Caco-2 (cell line): ENCODE results near the gene RRP8. TPM values are rescaled to one million over a fixed set of nuclear protein-coding genes. Genes with fewer than 3 reads are reported as not detected.

Experiments
- BruUV-seq: library from RNA; stranded (reverse); fragments of 400-500 nt; replicated peaks from 2 replicates; lab custom pipeline; 2021; lab: Mats Ljungman, UMichigan
- CTCF ChIA-PET: fragments of 300-600 bp; sonication (Branson Sonifier 250); formaldehyde crosslinking; loops from one replicate; lab custom pipeline; 2022; ENCODE audit warnings: antibody characterized with exemption; lab: Charles Lee
- POLR2A ChIA-PET: fragments of 300-600 bp; sonication (Branson Sonifier 250); formaldehyde crosslinking; loops from one replicate; lab custom pipeline; 2022; ENCODE audit warnings: antibody characterized with exemption; lab: Charles Lee
- DNase-seq, 2 experiments: peaks; one replicate each; pipeline versions ENCODE4 v3.0.0 to v3.0.0-alpha.2; 2020 to 2022
- H3K27me3 ChIP-seq: replicated peaks from 2 replicates; pipeline ENCODE4 v1.6.0; 2011; ENCODE audit warnings: low read length; ENCODE audit not compliant: control insufficient read depth, insufficient read depth
- H3K36me3 ChIP-seq: 2 replicates; pipeline ENCODE4 v1.5.1; 2011; ENCODE audit warnings: low read length; ENCODE audit not compliant: control insufficient read depth, insufficient read depth
- H3K4me1 ChIP-seq: fragments of 250-450 bp; sonication (Bioruptor Pico); 2 replicates; pipeline ENCODE4 v1.5.1; 2020; ENCODE audit warnings: mild to moderate bottlenecking
- H3K4me3 ChIP-seq: 2 replicates; pipeline ENCODE4 v1.5.1; 2011; ENCODE audit warnings: low read depth, mild to moderate bottlenecking, control low read depth, low read length
- H3K9me3 ChIP-seq: fragments of 250-450 bp; sonication (Bioruptor Pico); 2 replicates; pipeline ENCODE4 v1.5.1; 2020; ENCODE audit warnings: mild to moderate bottlenecking, moderate library complexity
- H3K27ac Mint-ChIP-seq: one replicate; pipeline ENCODE4 v1.8.0; 2022; ENCODE audit warnings: mixed read lengths; ENCODE audit not compliant: unreplicated experiment
- H3K27me3 Mint-ChIP-seq: one replicate; pipeline ENCODE4 v1.8.0; 2022; ENCODE audit warnings: mixed read lengths; ENCODE audit not compliant: insufficient read depth, unreplicated experiment
- H3K36me3 Mint-ChIP-seq: one replicate; pipeline ENCODE4 v1.8.0; 2022; ENCODE audit warnings: mild to moderate bottlenecking, mixed read lengths; ENCODE audit not compliant: insufficient read depth, unreplicated experiment
- H3K4me1 Mint-ChIP-seq: one replicate; pipeline ENCODE4 v1.8.0; 2022; ENCODE audit warnings: low read depth, mixed read lengths; ENCODE audit not compliant: unreplicated experiment
- H3K4me3 Mint-ChIP-seq: one replicate; pipeline ENCODE4 v1.8.0; 2022; ENCODE audit warnings: mild to moderate bottlenecking, moderate library complexity, mixed read lengths; ENCODE audit not compliant: unreplicated experiment
- H3K9me3 Mint-ChIP-seq: one replicate; pipeline ENCODE4 v1.8.0; 2022; ENCODE audit warnings: mixed read lengths; ENCODE audit not compliant: unreplicated experiment
- intact Hi-C: fragments of 100-400 bp; cut with micrococcal nuclease; formaldehyde crosslinking; loops from one replicate; pipeline ENCODE4 v1.10.0; 2022; ENCODE audit not compliant: unreplicated experiment
- total RNA-seq: library from RNA; stranded (reverse); gene quantifications from 2 replicates; pipeline ENCODE4 v1.2.3, GENCODE V29; 2022
- TF ChIP-seq, protein P1 (sequence below), 2 experiments: fragments of 200-600 bp in 1 of 2; IDR thresholded peaks; 1 replicate in 1 of 2; 2 replicates in 1 of 2; pipeline versions ENCODE4 v1.5.1 to v1.8.0; 2011 to 2022; ENCODE audit warnings: antibody characterized with exemption in 1 of 2, control low read depth in 1 of 2, inconsistent platforms in 1 of 2, low read depth in 1 of 2, low read length in 1 of 2, mild to moderate bottlenecking in 1 of 2, moderate library complexity in 1 of 2; ENCODE audit not compliant: insufficient read depth in 1 of 2, severe bottlenecking in 1 of 2, unreplicated experiment in 1 of 2

Gene RRP8
- total RNA-seq, 1 experiment from 2014 or later, result 21.0 TPM

DNA sequence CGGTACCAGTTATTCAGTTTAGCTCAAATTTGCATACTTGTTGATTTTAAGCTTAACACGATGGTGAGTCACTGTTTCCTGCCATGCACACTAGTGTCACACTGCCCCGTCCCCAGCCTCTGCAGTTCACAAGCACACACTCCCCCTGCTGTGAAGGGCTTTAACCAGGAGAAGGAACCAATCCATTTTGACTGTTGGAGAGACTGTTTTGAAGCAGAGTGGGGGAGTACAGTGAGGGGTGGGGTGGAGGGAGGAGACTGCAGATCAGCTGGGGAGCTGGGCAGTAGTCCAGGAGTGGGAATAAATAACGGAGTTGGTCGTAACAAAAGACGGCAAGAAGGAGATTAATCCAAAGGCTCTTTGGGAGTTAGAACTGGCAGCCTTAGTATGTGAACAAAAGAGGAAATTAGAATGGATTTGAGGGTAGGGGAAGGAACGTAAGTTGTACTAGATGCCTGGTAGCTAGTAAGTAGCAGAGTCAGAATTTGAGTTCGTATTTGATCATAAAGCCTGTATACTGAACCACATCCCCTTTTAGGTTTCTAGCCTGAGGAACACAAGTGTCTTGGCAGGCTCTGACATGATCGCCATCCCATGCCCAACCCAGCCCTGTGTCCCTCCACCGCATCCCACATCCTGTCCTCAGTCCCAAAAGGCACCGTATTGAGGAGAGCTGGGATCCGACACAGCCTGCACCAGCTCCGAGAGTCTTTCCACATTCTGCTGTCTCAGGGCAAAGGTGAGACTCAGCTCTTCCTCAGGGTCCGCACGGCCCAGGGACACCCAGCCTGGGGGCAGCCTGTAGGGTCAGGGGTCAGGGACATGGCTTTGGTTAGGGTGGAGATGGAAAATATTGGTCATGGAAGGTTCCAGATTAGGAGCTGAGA lies 14.9 kb upstream of the RRP8 start:
- H3K4me3 ChIP-seq, result peak overlapping the region; percentile 82
- no peak overlapping the region for H3K27ac Mint-ChIP-seq
- no TSS peak for BruUV-seq
- no peaks in the 10 kb centered on the region for H3K4me1 Mint-ChIP-seq
- H3K4me1 ChIP-seq, result no peaks in the 10 kb centered on the region
- no peak overlapping the region for H3K4me3 Mint-ChIP-seq
- H3K27me3 Mint-ChIP-seq, result no peaks in the 10 kb centered on the region
- H3K9me3 Mint-ChIP-seq, result no peaks in the 10 kb centered on the region
- no peaks in the 10 kb centered on the region for H3K36me3 ChIP-seq
- CTCF ChIA-PET, result interaction anchor here (0.6 to 1.6 kb wide), 9 partner anchors 12 to 240 kb away, joined by 3 to 9 read pairs (median 6); partner anchors contain the start of genes MRPL17 and TRIM3
- intact Hi-C loops, result loop anchor here (1.0 to 10.0 kb wide), 3 partner anchors 15 to 384 kb away; partner anchors contain the start of genes CNGA4, FHIP1B, ILK and RRP8
- no peaks in the 10 kb centered on the region for H3K27me3 ChIP-seq
- POLR2A ChIA-PET, result interaction anchor here (0.6 to 1.6 kb wide), 4 partner anchors 12 to 137 kb away, joined by 3 to 11 read pairs (median 7); partner anchors contain the start of genes ARFIP2, MRPL17 and TIMM10B
- DNase-seq, result no peak
- TF ChIP-seq, protein P1, sequence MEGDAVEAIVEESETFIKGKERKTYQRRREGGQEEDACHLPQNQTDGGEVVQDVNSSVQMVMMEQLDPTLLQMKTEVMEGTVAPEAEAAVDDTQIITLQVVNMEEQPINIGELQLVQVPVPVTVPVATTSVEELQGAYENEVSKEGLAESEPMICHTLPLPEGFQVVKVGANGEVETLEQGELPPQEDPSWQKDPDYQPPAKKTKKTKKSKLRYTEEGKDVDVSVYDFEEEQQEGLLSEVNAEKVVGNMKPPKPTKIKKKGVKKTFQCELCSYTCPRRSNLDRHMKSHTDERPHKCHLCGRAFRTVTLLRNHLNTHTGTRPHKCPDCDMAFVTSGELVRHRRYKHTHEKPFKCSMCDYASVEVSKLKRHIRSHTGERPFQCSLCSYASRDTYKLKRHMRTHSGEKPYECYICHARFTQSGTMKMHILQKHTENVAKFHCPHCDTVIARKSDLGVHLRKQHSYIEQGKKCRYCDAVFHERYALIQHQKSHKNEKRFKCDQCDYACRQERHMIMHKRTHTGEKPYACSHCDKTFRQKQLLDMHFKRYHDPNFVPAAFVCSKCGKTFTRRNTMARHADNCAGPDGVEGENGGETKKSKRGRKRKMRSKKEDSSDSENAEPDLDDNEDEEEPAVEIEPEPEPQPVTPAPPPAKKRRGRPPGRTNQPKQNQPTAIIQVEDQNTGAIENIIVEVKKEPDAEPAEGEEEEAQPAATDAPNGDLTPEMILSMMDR (IDR thresholded peaks at IDR 0.05; ENCODE audit: insufficient read depth in 1 of 2, low read depth in 1 of 2, low read length in 1 of 2, severe bottlenecking in 1 of 2, unreplicated experiment in 1 of 2), result no peak
- H3K9me3 ChIP-seq, result no peaks in the 10 kb centered on the region
- H3K36me3 Mint-ChIP-seq, result no peaks in the 10 kb centered on the region

DNA sequence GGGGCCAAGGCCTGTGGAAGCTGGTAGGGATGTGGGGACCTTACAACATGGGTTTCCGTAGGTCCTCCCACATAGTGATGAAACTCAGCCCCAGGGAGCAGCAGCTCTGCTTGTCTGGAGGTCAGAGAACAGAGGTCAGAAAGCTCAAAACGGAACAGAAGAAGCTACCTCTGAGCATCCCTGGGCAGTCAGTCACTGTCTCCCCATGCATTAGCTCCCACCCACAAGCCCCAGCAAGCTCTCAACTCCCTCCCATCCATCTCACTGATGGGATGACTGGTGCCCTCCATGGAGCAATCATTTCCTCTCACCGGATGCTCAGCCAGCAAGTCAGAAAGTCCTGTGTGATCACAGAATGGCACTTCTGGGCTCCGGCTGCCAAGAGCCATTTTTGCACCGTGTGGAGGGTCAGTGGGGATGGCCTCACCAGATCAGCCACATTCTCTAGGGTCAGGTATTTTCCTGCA lies 13.9 kb upstream of the RRP8 start:
- POLR2A ChIA-PET, result no interaction called here
- no peaks in the 10 kb centered on the region for H3K36me3 Mint-ChIP-seq
- no peaks in the 10 kb centered on the region for H3K27me3 Mint-ChIP-seq
- intact Hi-C loops, result loop anchor here (10.0 kb wide), 2 partner anchors 223 to 383 kb away; partner anchors contain the start of genes CNGA4, FHIP1B and SMPD1
- H3K27ac Mint-ChIP-seq, result no peak overlapping the region
- H3K4me1 Mint-ChIP-seq, result no peaks in the 10 kb centered on the region
- H3K9me3 Mint-ChIP-seq, result no peaks in the 10 kb centered on the region
- no TSS peak for BruUV-seq
- H3K4me3 Mint-ChIP-seq, result no peak overlapping the region
- no peak for DNase-seq
- no peaks in the 10 kb centered on the region for H3K9me3 ChIP-seq
- peaks cover 6% of the 10 kb centered on the region for H3K4me1 ChIP-seq
- CTCF ChIA-PET, result no interaction called here
- H3K4me3 ChIP-seq, result no peak overlapping the region
- TF ChIP-seq, protein P1 (IDR thresholded peaks at IDR 0.05; ENCODE audit: insufficient read depth in 1 of 2, low read depth in 1 of 2, low read length in 1 of 2, severe bottlenecking in 1 of 2, unreplicated experiment in 1 of 2), result no peak
- no peaks in the 10 kb centered on the region for H3K27me3 ChIP-seq
- no peaks in the 10 kb centered on the region for H3K36me3 ChIP-seq

DNA sequence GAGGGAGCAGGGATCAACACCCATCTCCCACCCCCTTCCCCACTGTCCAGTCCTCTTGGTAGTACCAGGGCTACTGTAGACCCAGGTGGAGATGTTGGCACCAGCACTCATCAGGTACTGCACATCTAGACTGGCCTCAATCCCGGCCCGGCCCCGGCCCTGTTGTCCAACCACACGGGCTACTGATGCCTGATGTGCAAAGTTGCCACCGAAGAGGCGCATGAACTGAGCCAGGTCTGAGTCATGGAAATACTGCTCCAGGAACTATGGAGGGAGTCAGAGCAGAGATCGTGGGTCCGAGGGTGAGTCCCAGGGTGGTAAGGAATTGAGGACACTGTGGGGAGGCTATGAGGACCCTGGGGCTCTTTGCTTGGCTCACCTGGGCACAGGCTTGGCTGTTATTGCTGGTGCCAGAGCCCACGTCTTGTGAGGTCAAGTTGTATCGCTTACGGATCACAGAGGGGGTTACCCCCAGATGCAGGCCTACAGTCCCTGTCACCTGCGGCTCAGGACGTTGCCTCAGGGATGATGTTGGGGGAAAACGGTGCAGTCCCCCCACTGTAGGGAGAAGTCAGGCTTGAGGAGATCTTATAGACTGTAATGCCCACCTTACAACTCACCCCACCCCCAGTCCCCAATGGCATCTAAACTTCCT lies 13.3 kb upstream of the RRP8 start:
- intact Hi-C loops, result loop anchor here (10.0 kb wide), 2 partner anchors 222 to 382 kb away; partner anchors contain the start of genes CNGA4, FHIP1B and SMPD1
- ChIA-PET POLR2A (no interaction called here), CTCF (no interaction called here)
- no peaks in the 10 kb centered on the region for H3K9me3 Mint-ChIP-seq
- H3K36me3 Mint-ChIP-seq, result no peaks in the 10 kb centered on the region
- no peaks in the 10 kb centered on the region for H3K4me1 Mint-ChIP-seq
- Histone ChIP-seq H3K4me3 (no peak overlapping the region), H3K27me3 (no peaks in the 10 kb centered on the region), H3K36me3 (no peaks in the 10 kb centered on the region), H3K4me1 (peaks cover 6% of the 10 kb centered on the region), H3K9me3 (no peaks in the 10 kb centered on the region)
- no peak for DNase-seq
- no peak overlapping the region for H3K4me3 Mint-ChIP-seq
- no peak overlapping the region for H3K27ac Mint-ChIP-seq
- BruUV-seq, result no TSS peak
- TF ChIP-seq, protein P1 (IDR thresholded peaks at IDR 0.05; ENCODE audit: insufficient read depth in 1 of 2, low read depth in 1 of 2, low read length in 1 of 2, severe bottlenecking in 1 of 2, unreplicated experiment in 1 of 2), result no peak
- no peaks in the 10 kb centered on the region for H3K27me3 Mint-ChIP-seq
